GM12874 (cell line): ENCODE results near the gene HMX3.

Experiments used
- CTCF ChIP-seq: IDR thresholded peaks from 2 replicates; pipeline ENCODE4 v1.5.1; 2011; ENCODE audit warnings: low read depth, mild to moderate bottlenecking, control low read depth, low read length, moderate library complexity; ENCODE audit not compliant: insufficient read depth

The HMX3 gene

GRCh38 chr10:123135415-123136141 lies at the start of gene HMX3:
TSS of gene HMX3 (plus strand) at chr10:123135970. CDS start at chr10:123136051, 81 bp downstream.
- no peak for TF ChIP-seq CTCF

- TF ChIP-seq CTCF: no peak
These were observed 49.5 kb upstream of the HMX3 start for GRCh38 chr10:123086281-123086680.

GRCh38 chr10:123087348-123087747 lies 48.4 kb upstream of the HMX3 start:
- no peak for TF ChIP-seq CTCF

GRCh38 chr10:123087786-123088185 lies 48.0 kb upstream of the HMX3 start:
- TF ChIP-seq CTCF: no peak

- TF ChIP-seq CTCF: no peak
These were observed 42.9 kb upstream of the HMX3 start for GRCh38 chr10:123092635-123093414.

DNA sequence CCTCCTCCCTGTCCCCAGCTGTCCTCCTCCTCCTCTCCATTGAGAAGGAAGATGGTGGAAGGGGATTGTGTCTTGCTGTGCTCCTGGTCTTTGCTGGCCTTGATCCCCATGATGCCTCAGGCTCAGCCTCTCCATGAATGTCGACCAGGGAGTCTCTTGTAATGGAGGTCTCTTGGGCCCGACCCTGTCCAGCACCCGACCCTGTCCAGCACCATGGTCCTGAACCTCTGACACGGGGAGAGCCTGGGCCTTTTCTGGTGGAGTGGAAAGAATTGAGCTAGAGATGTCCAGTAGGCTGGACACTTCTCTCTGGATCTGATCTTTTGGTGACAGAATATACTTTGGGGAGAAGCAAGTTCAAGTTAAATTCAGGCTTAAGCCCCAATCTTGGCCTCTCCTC lies 42.3 kb upstream of the HMX3 start:
- no peak for TF ChIP-seq CTCF

- TF ChIP-seq CTCF: no peak
These were observed 39.3 kb upstream of the HMX3 start for GRCh38 chr10:123096452-123096851.
